HL-60 (cell line): ENCODE measurements around the gene ASTN2.

Experiments
- GABPA ChIP-seq: IDR thresholded peaks from 2 replicates; pipeline ENCODE4 v1.6.1; 2012; ENCODE audit warnings: low read depth
- POLR2AphosphoS5 ChIP-seq: IDR thresholded peaks from 2 replicates; pipeline ENCODE4 v1.6.1; 2012; ENCODE audit warnings: low read depth
- REST ChIP-seq: IDR thresholded peaks from 2 replicates; pipeline ENCODE4 v1.6.1; 2012; ENCODE audit warnings: low read depth; ENCODE audit not compliant: insufficient replicate concordance
- TF ChIP-seq, protein P1 (sequence below): IDR thresholded peaks from one replicate; pipeline ENCODE4 v1.5.1; 2011; ENCODE audit warnings: low read length, control low read depth, inconsistent platforms; ENCODE audit not compliant: insufficient read depth

GRCh38 chr9:116900007-116900367 is 514.9 kb downstream of the ASTN2 start:
- TF ChIP-seq, protein P1, sequence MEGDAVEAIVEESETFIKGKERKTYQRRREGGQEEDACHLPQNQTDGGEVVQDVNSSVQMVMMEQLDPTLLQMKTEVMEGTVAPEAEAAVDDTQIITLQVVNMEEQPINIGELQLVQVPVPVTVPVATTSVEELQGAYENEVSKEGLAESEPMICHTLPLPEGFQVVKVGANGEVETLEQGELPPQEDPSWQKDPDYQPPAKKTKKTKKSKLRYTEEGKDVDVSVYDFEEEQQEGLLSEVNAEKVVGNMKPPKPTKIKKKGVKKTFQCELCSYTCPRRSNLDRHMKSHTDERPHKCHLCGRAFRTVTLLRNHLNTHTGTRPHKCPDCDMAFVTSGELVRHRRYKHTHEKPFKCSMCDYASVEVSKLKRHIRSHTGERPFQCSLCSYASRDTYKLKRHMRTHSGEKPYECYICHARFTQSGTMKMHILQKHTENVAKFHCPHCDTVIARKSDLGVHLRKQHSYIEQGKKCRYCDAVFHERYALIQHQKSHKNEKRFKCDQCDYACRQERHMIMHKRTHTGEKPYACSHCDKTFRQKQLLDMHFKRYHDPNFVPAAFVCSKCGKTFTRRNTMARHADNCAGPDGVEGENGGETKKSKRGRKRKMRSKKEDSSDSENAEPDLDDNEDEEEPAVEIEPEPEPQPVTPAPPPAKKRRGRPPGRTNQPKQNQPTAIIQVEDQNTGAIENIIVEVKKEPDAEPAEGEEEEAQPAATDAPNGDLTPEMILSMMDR: no peak
- no peak for TF ChIP-seq POLR2AphosphoS5
- no peak for TF ChIP-seq GABPA
- TF ChIP-seq REST: no peak
